Activated naive CD4-positive, alpha-beta T cell treated with anti-CD3 and anti-CD28 coated beads, Interleukin-2, amount 50 U/mL, for 16 hours (primary cell): ENCODE data around the gene GPR55.
"Not testable (repeated sequence)": the region's sequence is repeated elsewhere in the genome, so short reads cannot be mapped to it uniquely, and the experiment has no call there.

Experiments
- DNase-seq: peaks from one replicate; pipeline ENCODE4 v3.0.0-alpha.2; 2020

GPR55 gene

GRCh38 chr2:230924470-230925341 is at the start of gene GPR55:
TSS of gene GPR55 (minus strand) at chr2:230925242. CDS start at chr2:230910962, 14,280 bp downstream.
- DNase-seq = peak; percentile 64

- DNase-seq = peak; percentile 47
These were observed 49.3 kb upstream of the GPR55 start for GRCh38 chr2:230974096-230974913.

GRCh38 chr2:230972046-230972445 is 47.0 kb upstream of the GPR55 start:
- DNase-seq = no peak

- no peak for DNase-seq
These were observed 44.6 kb upstream of the GPR55 start for GRCh38 chr2:230969659-230970015.

GRCh38 chr2:230968921-230969658 is 44.0 kb upstream of the GPR55 start:
- DNase-seq = no peak

- not testable (repeated sequence) for DNase-seq
These were observed 43.3 kb upstream of the GPR55 start for GRCh38 chr2:230968314-230968713.

GRCh38 chr2:230967113-230967512 is 42.1 kb upstream of the GPR55 start:
- no peak for DNase-seq

- DNase-seq = no peak
These were observed 39.2 kb upstream of the GPR55 start for GRCh38 chr2:230964136-230964730.

GRCh38 chr2:230961091-230961491 is 36.0 kb upstream of the GPR55 start:
- no peak for DNase-seq

GRCh38 chr2:230960026-230960425 is 35.0 kb upstream of the GPR55 start:
- no peak for DNase-seq

GRCh38 chr2:230958820-230959756 is 34.0 kb upstream of the GPR55 start:
- no peak for DNase-seq

GRCh38 chr2:230957756-230958391 is 32.8 kb upstream of the GPR55 start:
- no peak for DNase-seq

GRCh38 chr2:230956827-230957755 is 32.0 kb upstream of the GPR55 start:
- peak; percentile 32 for DNase-seq

GRCh38 chr2:230955163-230955737 is 30.2 kb upstream of the GPR55 start:
- no peak for DNase-seq

GRCh38 chr2:230954746-230955145 is 29.7 kb upstream of the GPR55 start:
- DNase-seq = no peak

GRCh38 chr2:230953845-230954244 is 28.8 kb upstream of the GPR55 start:
- DNase-seq = no peak

GRCh38 chr2:230952226-230952956 is 27.3 kb upstream of the GPR55 start:
- DNase-seq = no peak

GRCh38 chr2:230951396-230951795 is 26.4 kb upstream of the GPR55 start:
- DNase-seq = no peak

GRCh38 chr2:230950874-230951339 is 25.9 kb upstream of the GPR55 start:
- no peak for DNase-seq
